IMR-90 (cell line): Measurements from ENCODE around the gene TMEM245. TPM values are rescaled to one million over a fixed set of nuclear protein-coding genes. Genes with fewer than 3 reads are reported as not detected.

Source experiments
- ATAC-seq: fragments of 200-7000 bp; cut with Tn5 transposase; 2 replicates; pipeline ENCODE4 v1.9.1; 2020; ENCODE audit warnings: low read depth, mild to moderate bottlenecking, moderate library complexity
- BruUV-seq: library from RNA; stranded (reverse); fragments of 400-500 nt; replicated peaks from 2 replicates; lab custom pipeline; 2021; lab: Mats Ljungman, UMichigan
- CTCF ChIA-PET: fragments of 300-600 bp; formaldehyde crosslinking; extraction: SDS; loops from one replicate; lab custom pipeline; 2021; ENCODE audit warnings: antibody characterized with exemption; lab: Yijun Ruan, JAX
- POLR2A ChIA-PET: fragments of 300-600 bp; sonication (Branson Sonifier 250); formaldehyde crosslinking; loops from one replicate; lab custom pipeline; 2022; ENCODE audit warnings: antibody characterized with exemption; ENCODE audit not compliant: unreplicated experiment; lab: Charles Lee
- DNase-seq: peaks from one replicate; pipeline ENCODE4 v3.0.0; 2013
- H2AFZ ChIP-seq: replicated peaks from 2 replicates; pipeline ENCODE3; 2013; ENCODE audit warnings: low read length, mild to moderate bottlenecking; ENCODE audit not compliant: poor library complexity
- H2AK5ac ChIP-seq: 2 replicates; pipeline ENCODE4 v1.6.1; 2013; ENCODE audit warnings: low read depth, low read length, inconsistent platforms
- H2AK9ac ChIP-seq: replicated peaks from 2 replicates; pipeline ENCODE3; 2013; ENCODE audit warnings: mild to moderate bottlenecking, low read depth, low read length, moderate library complexity; ENCODE audit not compliant: poor library complexity
- H2BK120ac ChIP-seq: 2 replicates; pipeline ENCODE4 v1.6.1; 2013; ENCODE audit warnings: low read depth, low read length, inconsistent platforms
- H2BK15ac ChIP-seq: 3 replicates; pipeline ENCODE4 v1.6.1; 2013; ENCODE audit warnings: low read depth, low read length, inconsistent platforms
- H2BK20ac ChIP-seq: 2 replicates; pipeline ENCODE4 v1.6.1; 2013; ENCODE audit warnings: low read depth, mild to moderate bottlenecking, inconsistent platforms, low read length, moderate library complexity
- H2BK5ac ChIP-seq: 2 replicates; pipeline ENCODE4 v1.6.1; 2013; ENCODE audit warnings: mild to moderate bottlenecking, low read depth, low read length, inconsistent platforms; ENCODE audit not compliant: poor library complexity, severe bottlenecking
- H3K14ac ChIP-seq: replicated peaks from 2 replicates; pipeline ENCODE4 v1.6.1; 2013; ENCODE audit warnings: low read depth, low read length, inconsistent platforms
- H3K18ac ChIP-seq: 2 replicates; pipeline ENCODE4 v1.6.1; 2013; ENCODE audit warnings: low read depth, low read length, control low read depth
- H3K23ac ChIP-seq: 2 replicates; pipeline ENCODE4 v1.6.1; 2013; ENCODE audit warnings: low read depth, low read length, inconsistent platforms
- H3K27ac ChIP-seq: 2 replicates; pipeline ENCODE4 v1.5.1; 2013; ENCODE audit warnings: mild to moderate bottlenecking, control low read depth, low read length; ENCODE audit not compliant: insufficient read depth
- H3K27me3 ChIP-seq: 2 replicates; pipeline ENCODE4 v1.6.1; 2013; ENCODE audit warnings: low read length; ENCODE audit not compliant: control insufficient read depth, insufficient read depth
- H3K36me3 ChIP-seq: 2 replicates; pipeline ENCODE4 v1.6.1; 2013; ENCODE audit warnings: low read length, mixed read lengths; ENCODE audit not compliant: control insufficient read depth, insufficient read depth
- H3K4ac ChIP-seq: 2 replicates; pipeline ENCODE4 v1.6.1; 2013; ENCODE audit warnings: low read depth, low read length, inconsistent platforms
- H3K4me1 ChIP-seq: 2 replicates; pipeline ENCODE4 v1.6.1; 2013; ENCODE audit warnings: low read length, mixed read lengths; ENCODE audit not compliant: control insufficient read depth, insufficient read depth
- H3K4me2 ChIP-seq: 2 replicates; pipeline ENCODE4 v1.6.1; 2013; ENCODE audit warnings: low read depth, mild to moderate bottlenecking, control low read depth, low read length, moderate library complexity
- H3K4me3 ChIP-seq: 2 replicates; pipeline ENCODE4 v1.5.1; 2013; ENCODE audit warnings: low read depth, mild to moderate bottlenecking, control low read depth, low read length, moderate library complexity; ENCODE audit not compliant: insufficient read depth
- H3K56ac ChIP-seq: 2 replicates; pipeline ENCODE4 v1.6.1; 2013; ENCODE audit warnings: low read length, inconsistent platforms; ENCODE audit not compliant: insufficient read depth; ENCODE audit errors: extremely low read depth
- H3K79me1 ChIP-seq, 2 experiments: 2 replicates each; pipeline ENCODE4 v1.6.1; 2013; ENCODE audit warnings: low read length in 2 of 2, inconsistent platforms in 1 of 2, low read depth in 1 of 2
- H3K9ac ChIP-seq: 2 replicates; pipeline ENCODE4 v1.6.1; 2013; ENCODE audit warnings: low read depth, low read length, control low read depth
- H3K9me1 ChIP-seq: 2 replicates; pipeline ENCODE4 v1.6.1; 2013; ENCODE audit warnings: low read length, inconsistent platforms; ENCODE audit not compliant: insufficient read depth
- H3K9me3 ChIP-seq: 2 replicates; pipeline ENCODE4 v1.6.1; 2013; ENCODE audit warnings: low read length; ENCODE audit not compliant: control insufficient read depth, insufficient read depth
- H4K20me1 ChIP-seq: 2 replicates; pipeline ENCODE4 v1.6.1; 2013; ENCODE audit warnings: low read length, inconsistent platforms; ENCODE audit not compliant: insufficient read depth
- H4K5ac ChIP-seq: 2 replicates; pipeline ENCODE4 v1.6.1; 2013; ENCODE audit warnings: mild to moderate bottlenecking, low read depth, low read length, control low read depth
- H4K8ac ChIP-seq, 2 experiments: 2 replicates each; pipeline ENCODE4 v1.6.1; 2013; ENCODE audit warnings: low read depth in 2 of 2, low read length in 2 of 2, control low read depth in 1 of 2, inconsistent platforms in 1 of 2
- H4K91ac ChIP-seq: 2 replicates; pipeline ENCODE4 v1.6.1; 2013; ENCODE audit warnings: low read depth, low read length, inconsistent platforms; ENCODE audit not compliant: insufficient read depth
- BHLHE40 ChIP-seq: fragments of 150-350 bp; IDR thresholded peaks from 2 replicates; pipeline ENCODE4 v1.6.1; 2016; ENCODE audit warnings: mild to moderate bottlenecking, low read depth, low read length
- CTCF ChIP-seq: conservative IDR thresholded peaks from 2 replicates; pipeline ENCODE4 v1.5.1; 2012; ENCODE audit warnings: mild to moderate bottlenecking, low read depth, low read length, improper control_type of control experiment
- ELK1 ChIP-seq: fragments of 150-350 bp; IDR thresholded peaks from 2 replicates; pipeline ENCODE4 v1.6.1; 2016; ENCODE audit warnings: low read depth, mild to moderate bottlenecking, low read length, moderate library complexity, borderline replicate concordance
- FOS ChIP-seq: fragments of 150-350 bp; IDR thresholded peaks from 2 replicates; pipeline ENCODE4 v1.6.1; 2016; ENCODE audit warnings: low read depth, low read length
- MAFK ChIP-seq: IDR thresholded peaks from 2 replicates; pipeline ENCODE4 v1.6.1; 2012; ENCODE audit warnings: low read depth, low read length, improper control_type of control experiment
- MXI1 ChIP-seq: IDR thresholded peaks from 2 replicates; pipeline ENCODE4 v1.6.1; 2012; ENCODE audit warnings: low read depth, mild to moderate bottlenecking, low read length, moderate library complexity, borderline replicate concordance
- NFE2L2 ChIP-seq: fragments of 150-350 bp; IDR thresholded peaks from 2 replicates; pipeline ENCODE4 v1.6.1; 2016; ENCODE audit warnings: low read depth, mild to moderate bottlenecking, low read length
- RAD21 ChIP-seq: IDR thresholded peaks from 2 replicates; pipeline ENCODE4 v1.6.1; 2012; ENCODE audit warnings: low read length, improper control_type of control experiment
- RCOR1 ChIP-seq: IDR thresholded peaks from 2 replicates; pipeline ENCODE4 v1.6.1; 2012; ENCODE audit warnings: mild to moderate bottlenecking, low read length, improper control_type of control experiment; ENCODE audit not compliant: insufficient replicate concordance
- RFX5 ChIP-seq: IDR thresholded peaks from 2 replicates; pipeline ENCODE4 v1.8.0; 2012; ENCODE audit warnings: low read depth, mild to moderate bottlenecking, low read length, moderate library complexity
- SMC3 ChIP-seq: fragments of 150-350 bp; IDR thresholded peaks from 2 replicates; pipeline ENCODE4 v1.6.1; 2016; ENCODE audit warnings: low read depth, mild to moderate bottlenecking, antibody characterized with exemption, low read length, moderate library complexity
- WGBS, 2 experiments: methylation state at CpG; one replicate each; pipeline versions ENCODE4 v1.1.5 to v1.1.7; 2013; ENCODE audit warnings: missing lambda C conversion rate in 2 of 2; ENCODE audit not compliant: insufficient read length in 1 of 2; ENCODE audit errors: extremely low coverage in 2 of 2; 5-methylcytosine and 5-hydroxymethylcytosine counted together
- dilution Hi-C: fragments of 300-500 bp; cut with HindIII; formaldehyde crosslinking; loops from one replicate; pipeline ENCODE4 v1.14.3; 2018; ENCODE audit warnings: low sequenced_read_pairs; ENCODE audit not compliant: unreplicated experiment
- in situ Hi-C: fragments of 300-500 bp; cut with MboI; formaldehyde crosslinking; loops from 3 replicates; pipeline ENCODE4 v1.14.3; 2019; ENCODE audit warnings: low sequenced_read_pairs, inconsistent platforms, mixed read lengths
- intact Hi-C: fragments of 100-400 bp; cut with micrococcal nuclease; formaldehyde crosslinking; loops from 2 replicates; pipeline ENCODE4 v1.10.0; 2022
- polyA plus RNA-seq, 3 experiments: library from polyadenylated mRNA; depleted of rRNA; stranded (reverse); fragments of >200 nt; gene quantifications; 2 replicates each; pipeline ENCODE4 v1.2.3, GENCODE V29; 2012; ENCODE audit warnings: low replicate concordance in 1 of 3
- total RNA-seq: library from RNA; depleted of rRNA; stranded (reverse); fragments of >200 nt; gene quantifications from 2 replicates; pipeline ENCODE4 v1.2.3, GENCODE V29; 2012

The TMEM245 gene
- total and polyA plus RNA-seq, 2 of the 4 experiments (the other 2 are of a cell fraction): 24.8 to 57.9 TPM

GRCh38 chr9:109063760-109064159 is 56.0 kb downstream of the TMEM245 start:
- peaks cover 6% of the 10 kb centered on the region; the same call in 1 of the 2 replicates for H3K9me1 ChIP-seq
- H3K14ac ChIP-seq: 0 out of 2 replicates have a peak overlapping the region, but pooled peaks have one; percentile 28
- H3K79me1 ChIP-seq: peaks cover 18 to 21% of the 10 kb centered on the region in 2 experiments; a peak in 3 of 4 replicates
- H4K91ac ChIP-seq: no peak overlapping the region; the same call in 1 of the 2 replicates
- DNase-seq (peak; percentile 57), ATAC-seq (peak; percentile 76)
- no peak overlapping the region for H3K9ac ChIP-seq
- H2AK5ac ChIP-seq: no peak overlapping the region
- H4K5ac ChIP-seq: no peak overlapping the region
- no TSS peak for BruUV-seq
- no peak overlapping the region for H3K4me3 ChIP-seq
- H2BK120ac ChIP-seq: no peak overlapping the region; the same call in 1 of the 2 replicates
- POLR2A ChIA-PET: no interaction called here
- peak overlapping the region; percentile 21; the same call in 1 of the 2 replicates for H3K4ac ChIP-seq
- peak overlapping the region; percentile 54; the same call in 1 of the 2 replicates for H3K23ac ChIP-seq
- H2BK15ac ChIP-seq: no peak overlapping the region
- peaks cover 5% of the 10 kb centered on the region; the same call in 1 of the 2 replicates for H3K4me1 ChIP-seq
- in situ Hi-C loops (loop anchor here (25.0 kb wide), 1 partner anchor 249 kb away; the partner anchor contains the start of gene EPB41L4B), dilution Hi-C loops (no loop called here), intact Hi-C loops (no loop called here)
- H2AK9ac ChIP-seq: no peak overlapping the region
- no peak overlapping the region for H3K4me2 ChIP-seq
- WGBS, 2 experiments: no CpG with 5 or more reads among the region's 2 CpGs
- H2BK20ac ChIP-seq: no peak overlapping the region
- H3K9me3 ChIP-seq: no peaks in the 10 kb centered on the region
- H2AFZ ChIP-seq: no peak overlapping the region
- peaks cover 30% of the 10 kb centered on the region for H3K36me3 ChIP-seq
- TF ChIP-seq SMC3 (no peak), RFX5 (no peak), BHLHE40 (no peak), FOS (no peak), CTCF (0 out of 2 replicates have a peak, but pooled peaks have one; percentile 10), RCOR1 (no peak), ELK1 (no peak), RAD21 (peak; percentile 17; the same call in 1 of the 2 replicates), MAFK (peak; percentile 43), MXI1 (no peak), NFE2L2 (no peak)
- H3K27me3 ChIP-seq: no peaks in the 10 kb centered on the region
- CTCF ChIA-PET: interaction anchor here (0.8 to 0.9 kb wide), 2 partner anchors 15 to 18 kb away, joined by 3 read pairs; no protein-coding TSS in a partner anchor
- H4K8ac ChIP-seq: no peak overlapping the region; a peak in 1 of 4 replicates
- no peak overlapping the region for H3K56ac ChIP-seq
- H3K18ac ChIP-seq: no peak overlapping the region; the same call in 1 of the 2 replicates
- no peak overlapping the region for H2BK5ac ChIP-seq
- no peak overlapping the region; the same call in 1 of the 2 replicates for H3K27ac ChIP-seq
- H4K20me1 ChIP-seq: no peaks in the 10 kb centered on the region
